ENCODE results near the gene RALA. TPM values are rescaled to one million over a fixed set of nuclear protein-coding genes. Genes with fewer than 3 reads are reported as not detected.

The RALA gene
- total and polyA plus RNA-seq, 4 donors = 5.7 to 18.8 (median 9.2) TPM

- Histone ChIP-seq H3K36me3 (ENCODE audit: control insufficient read depth in 4 of 4, insufficient read depth in 3 of 4, low read depth in 1 of 4, low read length in 3 of 4) (peaks cover 1 to 3% (median 2%) of the 10 kb centered on the region in 4 donors), H3K4me3 (ENCODE audit: low read depth in 1 of 3, low read length in 3 of 3) (no peak overlapping the region), H3K27me3 (ENCODE audit: control insufficient read depth in 4 of 4, insufficient read depth in 4 of 4, low read length in 3 of 4) (no peaks in the 10 kb centered on the region), H3K27ac (ENCODE audit: low read depth in 1 of 2, low read length in 2 of 2) (no peak overlapping the region), H3K9ac (ENCODE audit: low read depth in 1 of 2, low read length in 2 of 2) (no peak overlapping the region), H3K9me3 (ENCODE audit: control insufficient read depth in 4 of 4, low read length in 3 of 4) (no peaks in the 10 kb centered on the region), H3K4me1 (ENCODE audit: control insufficient read depth in 4 of 4, insufficient read depth in 4 of 4, low read length in 3 of 4) (no peaks in the 10 kb centered on the region)
- no peak for TF ChIP-seq TAF1 (conservative IDR thresholded peaks at IDR 0.05)
- no peak for TF ChIP-seq ATF3 (IDR thresholded peaks at IDR 0.05)
- TF ChIP-seq RXRA (IDR thresholded peaks at IDR 0.05) = no peak
- no peak for TF ChIP-seq RAD21 (IDR thresholded peaks at IDR 0.05)
- TF ChIP-seq, protein P1, sequence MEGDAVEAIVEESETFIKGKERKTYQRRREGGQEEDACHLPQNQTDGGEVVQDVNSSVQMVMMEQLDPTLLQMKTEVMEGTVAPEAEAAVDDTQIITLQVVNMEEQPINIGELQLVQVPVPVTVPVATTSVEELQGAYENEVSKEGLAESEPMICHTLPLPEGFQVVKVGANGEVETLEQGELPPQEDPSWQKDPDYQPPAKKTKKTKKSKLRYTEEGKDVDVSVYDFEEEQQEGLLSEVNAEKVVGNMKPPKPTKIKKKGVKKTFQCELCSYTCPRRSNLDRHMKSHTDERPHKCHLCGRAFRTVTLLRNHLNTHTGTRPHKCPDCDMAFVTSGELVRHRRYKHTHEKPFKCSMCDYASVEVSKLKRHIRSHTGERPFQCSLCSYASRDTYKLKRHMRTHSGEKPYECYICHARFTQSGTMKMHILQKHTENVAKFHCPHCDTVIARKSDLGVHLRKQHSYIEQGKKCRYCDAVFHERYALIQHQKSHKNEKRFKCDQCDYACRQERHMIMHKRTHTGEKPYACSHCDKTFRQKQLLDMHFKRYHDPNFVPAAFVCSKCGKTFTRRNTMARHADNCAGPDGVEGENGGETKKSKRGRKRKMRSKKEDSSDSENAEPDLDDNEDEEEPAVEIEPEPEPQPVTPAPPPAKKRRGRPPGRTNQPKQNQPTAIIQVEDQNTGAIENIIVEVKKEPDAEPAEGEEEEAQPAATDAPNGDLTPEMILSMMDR (IDR thresholded peaks at IDR 0.05; ENCODE audit: low read depth, low read length, missing input control) = no peak
- no peak for TF ChIP-seq YY1 (IDR thresholded peaks at IDR 0.05)
- DNase-seq (ENCODE audit: low spot score) = no peak
- 95% methylated on average over 27 of the region's 27 CpGs for WGBS
Observed at GRCh38 chr7:39577229-39577874, 46.0 kb upstream of the RALA start.

GRCh38 chr7:39580149-39580874 lies 43.1 kb upstream of the RALA start:
- Histone ChIP-seq H3K27me3 (ENCODE audit: control insufficient read depth in 4 of 4, insufficient read depth in 4 of 4, low read length in 3 of 4) (no peaks in the 10 kb centered on the region), H3K4me1 (ENCODE audit: control insufficient read depth in 4 of 4, insufficient read depth in 4 of 4, low read length in 3 of 4) (no peaks in the 10 kb centered on the region), H3K4me3 (ENCODE audit: low read depth in 1 of 3, low read length in 3 of 3) (no peak overlapping the region), H3K27ac (ENCODE audit: low read depth in 1 of 2, low read length in 2 of 2) (no peak overlapping the region), H3K9me3 (ENCODE audit: control insufficient read depth in 4 of 4, low read length in 3 of 4) (no peaks in the 10 kb centered on the region), H3K9ac (ENCODE audit: low read depth in 1 of 2, low read length in 2 of 2) (peak overlapping the region in 1 of 2 donors; percentile 12), H3K36me3 (ENCODE audit: control insufficient read depth in 4 of 4, insufficient read depth in 3 of 4, low read depth in 1 of 4, low read length in 3 of 4) (peaks cover 0 to 1% (median 0%) of the 10 kb centered on the region in 4 donors)
- peak; percentile 74 for DNase-seq (ENCODE audit: low spot score)
- TF ChIP-seq JUND (IDR thresholded peaks at IDR 0.05) (peak in 1 of 2 donors; percentile 41), TAF1 (conservative IDR thresholded peaks at IDR 0.05) (no peak), MAX (IDR thresholded peaks at IDR 0.05) (peak; percentile 62), RXRA (IDR thresholded peaks at IDR 0.05) (peak in 1 of 2 donors; percentile 47), NR2F2 (IDR thresholded peaks at IDR 0.05) (peak; percentile 19), RAD21 (IDR thresholded peaks at IDR 0.05) (peak; percentile 98), FOXA2 (IDR thresholded peaks at IDR 0.05) (no peak), FOXA1 (IDR thresholded peaks at IDR 0.05) (peak; percentile 60), SP1 (IDR thresholded peaks at IDR 0.05) (peak; percentile 23), HNF4A (conservative IDR thresholded peaks at IDR 0.05) (peak; percentile 88 to 92), YY1 (IDR thresholded peaks at IDR 0.05) (no peak), GABPA (IDR thresholded peaks at IDR 0.05 in 1 of 2, conservative IDR thresholded peaks at IDR 0.05 in 1 of 2) (peak in 1 of 2 donors; percentile 46), HNF4G (IDR thresholded peaks at IDR 0.05) (peak; percentile 77)
- TF ChIP-seq, protein P1 (IDR thresholded peaks at IDR 0.05; ENCODE audit: low read depth, low read length, missing input control) = peak; percentile 85
- WGBS = 15% methylated on average over 8 of the region's 8 CpGs

Data from liver (tissue), 9 donors.